Measurements from ENCODE around the gene FBXO34.

FBXO34 gene

GRCh38 chr14:55314449-55314848 lies 43.2 kb downstream of the FBXO34 start:
- no peak for DNase-seq (ENCODE audit: low read depth, low spot score)
- TF ChIP-seq CTCF (IDR thresholded peaks at IDR 0.05; ENCODE audit: low read depth, low read length): no peak
- no peak overlapping the region for H3K4me3 ChIP-seq (ENCODE audit: low read depth, low read length)
- in situ Hi-C loops (cut with HindIII; ENCODE audit: low sequenced_read_pairs): no loop called here

- in situ Hi-C loops (cut with HindIII; ENCODE audit: low sequenced_read_pairs): no loop called here
- no peak overlapping the region for H3K4me3 ChIP-seq (ENCODE audit: low read depth, low read length)
- no peak for TF ChIP-seq CTCF (IDR thresholded peaks at IDR 0.05; ENCODE audit: low read depth, low read length)
- DNase-seq (ENCODE audit: low read depth, low spot score): no peak
These were observed 45.3 kb downstream of the FBXO34 start for GRCh38 chr14:55316564-55316963.

- H3K4me3 ChIP-seq (ENCODE audit: low read depth, low read length): no peak overlapping the region
- in situ Hi-C loops (cut with HindIII; ENCODE audit: low sequenced_read_pairs): no loop called here
- no peak for TF ChIP-seq CTCF (IDR thresholded peaks at IDR 0.05; ENCODE audit: low read depth, low read length)
- DNase-seq (ENCODE audit: low read depth, low spot score): no peak
These were observed 46.5 kb downstream of the FBXO34 start for GRCh38 chr14:55317542-55318306.

GRCh38 chr14:55318694-55319093 lies 47.5 kb downstream of the FBXO34 start:
- H3K4me3 ChIP-seq (ENCODE audit: low read depth, low read length): no peak overlapping the region
- in situ Hi-C loops (cut with HindIII; ENCODE audit: low sequenced_read_pairs): no loop called here
- no peak for TF ChIP-seq CTCF (IDR thresholded peaks at IDR 0.05; ENCODE audit: low read depth, low read length)
- DNase-seq (ENCODE audit: low read depth, low spot score): no peak

DNA sequence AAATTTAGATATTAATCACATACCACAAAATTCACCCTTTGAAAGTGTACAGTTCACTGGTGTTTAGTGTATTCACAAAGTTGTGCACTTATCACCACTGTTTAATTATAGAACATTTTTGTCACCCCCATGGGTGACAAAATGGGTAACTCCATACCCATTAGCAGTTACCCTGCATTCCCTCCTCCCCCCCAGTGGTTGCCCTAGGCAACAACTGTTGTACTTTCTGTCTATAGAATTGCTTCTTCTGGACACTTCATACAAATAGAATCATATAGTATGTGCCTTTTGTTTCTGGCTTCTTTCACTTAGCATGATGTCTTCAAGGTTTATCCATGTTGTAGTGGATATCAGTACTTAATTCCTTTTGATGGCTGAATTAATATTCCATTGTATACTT lies 52.7 kb downstream of the FBXO34 start:
- in situ Hi-C loops (cut with HindIII; ENCODE audit: low sequenced_read_pairs): no loop called here
- no peak overlapping the region for H3K4me3 ChIP-seq (ENCODE audit: low read depth, low read length)
- DNase-seq (ENCODE audit: low read depth, low spot score): no peak
- no peak for TF ChIP-seq CTCF (IDR thresholded peaks at IDR 0.05; ENCODE audit: low read depth, low read length)

DNA sequence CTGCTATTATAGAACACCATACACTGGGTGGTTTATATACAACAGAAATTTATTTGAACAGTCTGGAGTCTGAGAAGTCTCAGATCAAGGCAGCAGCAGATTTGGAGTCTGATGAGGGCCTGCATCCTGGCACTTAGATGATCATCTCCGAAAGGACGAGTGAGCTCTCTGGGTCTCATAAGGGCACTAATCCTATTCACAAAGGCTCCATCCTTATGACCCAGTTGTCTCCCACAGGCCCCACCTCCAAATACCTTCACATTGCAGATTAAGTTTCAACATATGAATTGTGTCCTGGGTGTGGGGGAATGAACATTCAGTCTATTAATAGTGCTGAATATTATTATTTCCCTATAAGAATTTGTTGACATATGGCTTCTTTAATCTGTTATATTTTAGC lies 53.6 kb downstream of the FBXO34 start:
- in situ Hi-C loops (cut with HindIII; ENCODE audit: low sequenced_read_pairs): no loop called here
- TF ChIP-seq CTCF (IDR thresholded peaks at IDR 0.05; ENCODE audit: low read depth, low read length): no peak
- no peak overlapping the region for H3K4me3 ChIP-seq (ENCODE audit: low read depth, low read length)
- DNase-seq (ENCODE audit: low read depth, low spot score): no peak
